GM21390 (cell line): ENCODE results near the gene CD5L.

Source experiments
- ATAC-seq: cut with Tn5 transposase; IDR thresholded peaks from one replicate; pipeline ENCODE4 v1.9.1; 2021; ENCODE audit not compliant: unreplicated experiment

Gene CD5L

DNA sequence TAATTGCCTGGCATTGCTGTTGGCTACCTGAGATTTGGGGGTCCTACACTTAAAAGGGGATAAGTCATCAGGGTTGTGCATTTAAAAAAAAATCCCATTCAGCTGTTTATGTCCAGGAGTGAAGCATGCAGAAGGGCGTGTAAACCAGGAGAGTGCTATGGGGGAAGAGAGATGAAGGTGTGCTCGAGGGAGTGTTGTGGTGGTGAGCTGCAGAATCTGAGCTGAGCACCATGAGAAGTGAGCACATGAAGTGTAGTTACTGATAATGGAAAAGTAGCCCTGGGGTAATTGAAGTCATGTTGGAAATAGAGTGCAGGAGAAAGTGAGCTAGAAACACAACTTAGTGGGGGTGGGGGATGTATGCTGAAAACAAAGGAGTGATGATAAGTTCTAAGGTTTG is 22.4 kb downstream of the CD5L start:
- ATAC-seq, result no peak

DNA sequence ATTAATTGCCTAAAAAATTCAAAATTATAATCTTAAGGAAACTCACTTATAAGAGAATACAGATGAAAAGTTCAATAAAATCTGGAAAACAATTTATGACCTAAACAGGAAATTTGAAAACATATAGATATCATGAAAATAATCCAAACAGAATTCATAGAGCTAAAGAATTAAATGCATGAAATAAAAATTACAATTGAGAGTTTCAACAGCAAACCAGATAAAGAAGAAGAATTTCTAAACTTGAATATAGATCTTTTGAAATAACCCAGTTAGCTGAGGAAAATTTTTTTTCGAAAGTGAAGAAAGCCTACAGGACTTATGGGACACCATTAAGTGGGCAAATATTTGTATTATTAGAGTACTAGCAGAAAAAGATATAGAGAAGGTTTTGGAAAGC is 28.3 kb downstream of the CD5L start:
- ATAC-seq, result no peak

DNA sequence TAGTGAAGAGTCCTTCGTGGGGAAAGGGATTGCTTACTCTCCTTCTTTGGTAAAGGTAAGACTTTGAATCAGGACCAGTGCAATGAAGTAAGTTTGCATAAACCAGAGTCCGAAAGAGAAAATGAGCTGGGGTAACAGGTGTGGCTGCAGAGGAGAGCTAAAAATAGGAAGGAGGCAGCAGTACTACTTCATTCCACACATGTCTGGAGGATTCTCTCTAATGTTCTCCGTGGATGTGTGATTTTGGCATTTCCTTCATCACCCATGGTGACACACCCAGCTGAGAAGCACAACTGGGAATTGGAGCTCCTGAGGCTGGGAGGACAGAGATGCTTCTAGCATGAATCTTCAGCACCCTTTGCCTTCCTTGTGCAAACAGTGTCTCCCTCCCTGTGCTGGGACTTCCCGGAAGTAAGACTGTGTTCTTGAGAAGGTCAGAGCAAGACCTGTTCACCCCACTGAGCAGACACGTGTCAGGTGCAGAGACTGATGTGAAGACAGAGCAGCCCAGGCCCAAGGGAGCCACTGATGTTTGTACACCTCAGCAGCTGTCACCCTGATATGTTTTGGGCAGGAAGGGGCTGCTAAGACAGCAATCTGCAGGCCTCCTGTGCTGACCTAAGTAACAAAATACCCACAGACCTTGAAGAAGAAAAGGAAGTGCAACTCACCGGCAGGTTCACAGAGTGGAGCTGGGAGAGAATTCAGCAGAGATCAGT is 35.0 kb downstream of the CD5L start:
- peak; percentile 88 for ATAC-seq

DNA sequence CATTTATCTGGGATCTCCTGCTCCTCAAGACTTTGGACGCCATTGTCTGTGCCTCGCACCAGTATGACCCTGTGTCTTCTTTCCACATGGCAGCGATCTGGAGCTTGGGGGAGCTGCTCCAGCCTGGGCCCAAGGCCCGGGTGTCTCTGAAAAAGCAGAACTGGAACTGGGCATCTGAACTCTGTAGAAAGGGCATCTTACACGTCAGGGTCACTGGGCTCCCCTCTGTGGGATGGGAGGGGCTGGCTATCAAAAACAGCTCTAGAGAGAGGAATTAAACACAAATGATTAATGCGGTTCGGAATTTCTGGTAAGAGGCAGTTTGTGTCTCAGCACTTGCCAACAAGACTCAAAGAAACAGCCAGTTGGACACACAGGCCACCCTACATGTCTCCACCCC is 37.8 kb downstream of the CD5L start:
- ATAC-seq, result no peak

DNA sequence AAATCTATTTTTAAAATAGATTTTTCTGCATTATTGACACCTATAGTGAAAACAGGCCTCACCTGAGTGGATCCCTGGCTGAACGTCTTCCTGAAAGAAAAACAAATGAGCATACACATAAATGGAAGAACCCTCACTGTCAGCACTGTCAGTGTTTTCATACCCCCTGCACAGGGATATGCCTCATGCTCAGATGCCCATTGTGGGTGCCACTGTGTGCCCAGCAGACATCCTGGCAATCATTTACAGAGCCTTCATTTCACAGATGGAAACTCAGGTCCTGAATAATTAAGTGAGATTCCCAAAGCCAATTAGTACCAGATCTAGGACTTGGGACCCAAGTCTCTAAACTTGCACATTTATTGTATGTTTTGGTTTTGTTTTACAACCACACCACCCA is 41.6 kb downstream of the CD5L start:
- no peak for ATAC-seq

DNA sequence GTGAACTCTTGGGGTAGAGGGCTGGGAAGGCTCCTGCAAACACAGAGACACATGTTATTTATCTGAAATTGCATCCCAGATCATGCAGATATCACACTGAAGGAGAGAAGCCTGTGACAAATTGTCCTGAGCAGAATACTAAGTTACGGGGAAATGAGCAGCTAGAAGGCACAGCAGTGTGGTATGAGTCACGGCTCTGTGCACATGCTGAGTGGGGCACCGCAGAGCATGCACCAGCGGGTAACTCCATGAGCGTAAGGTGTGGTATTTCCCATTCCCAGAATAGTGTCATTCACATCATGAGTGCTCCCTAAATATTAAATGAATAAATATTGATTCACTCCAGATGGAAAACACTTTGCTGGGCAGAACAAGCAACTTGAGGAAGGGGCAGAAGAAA is 43.4 kb downstream of the CD5L start:
- ATAC-seq, result no peak

- no peak for ATAC-seq
These were observed 56.4 kb downstream of the CD5L start for GRCh38 chr1:157785248-157785647.

GRCh38 chr1:157784801-157785200 is 56.8 kb downstream of the CD5L start:
- ATAC-seq, result no peak

- no peak for ATAC-seq
These were observed 58.7 kb downstream of the CD5L start for GRCh38 chr1:157782931-157783330.

DNA sequence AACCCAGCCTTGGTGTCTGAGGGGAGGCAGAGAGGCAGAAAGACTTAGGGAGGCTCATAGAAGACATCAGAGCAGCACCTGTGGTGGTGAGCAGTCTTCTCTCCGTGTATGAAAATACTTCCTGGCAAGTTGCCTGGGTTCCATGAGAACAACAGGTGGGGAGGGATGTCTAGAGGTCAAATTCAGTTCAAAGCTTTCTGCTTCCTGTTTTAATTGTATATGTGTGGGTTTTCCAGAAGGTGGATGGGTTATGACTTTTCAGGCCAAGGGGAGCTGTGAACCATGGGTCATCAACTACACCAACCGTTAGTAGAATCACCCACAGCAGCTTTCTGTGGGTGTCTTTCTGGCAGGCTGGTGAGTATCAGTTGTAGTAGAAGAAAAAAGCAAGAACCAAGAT is 60.6 kb downstream of the CD5L start:
- peak; percentile 72 for ATAC-seq
